HG03095 (cell line): ENCODE results near the gene MMP12.

Experiments
- ATAC-seq: cut with Tn5 transposase; IDR thresholded peaks from one replicate; pipeline ENCODE4 v1.9.1; 2021; ENCODE audit warnings: moderate library complexity; ENCODE audit not compliant: unreplicated experiment

The MMP12 gene

GRCh38 chr11:102850973-102851745 is 23.6 kb downstream of the MMP12 start:
- ATAC-seq, result no peak

DNA sequence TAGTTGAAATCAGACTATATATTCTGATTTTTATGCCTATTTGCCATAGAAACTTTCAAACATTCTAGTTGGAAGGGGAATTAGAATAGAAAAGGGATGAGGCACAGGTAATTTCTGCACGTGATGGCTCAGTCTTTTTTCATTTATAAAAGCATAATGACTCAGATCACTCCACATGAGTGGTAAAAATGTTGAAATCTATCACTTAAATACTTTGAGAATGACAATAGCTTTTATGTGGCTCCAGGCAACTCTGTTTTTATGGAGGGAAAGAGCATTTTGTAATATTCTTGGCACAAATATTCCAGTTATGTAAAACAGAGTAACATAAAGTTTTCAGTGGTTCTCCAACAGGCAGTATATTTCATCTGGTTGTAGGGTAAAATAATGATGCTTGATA is 25.5 kb downstream of the MMP12 start:
- no peak for ATAC-seq

DNA sequence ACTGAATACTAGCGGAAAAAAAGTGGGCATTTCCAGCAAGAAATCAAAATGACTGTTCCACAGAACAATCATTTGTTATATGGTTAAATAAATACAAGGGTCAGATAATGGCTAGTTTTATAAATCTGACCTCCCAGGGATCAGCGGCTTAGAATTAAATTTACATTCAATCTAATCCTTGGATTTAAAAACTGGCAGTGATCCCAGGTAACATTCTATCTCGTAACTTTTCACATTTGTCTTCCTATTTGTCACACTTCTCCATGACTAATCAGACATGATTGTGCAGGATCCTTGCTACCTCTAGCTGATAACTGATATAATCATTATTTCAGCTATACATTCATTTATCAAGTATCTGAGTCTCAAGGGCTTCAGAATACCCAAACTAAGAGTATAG is 28.5 kb downstream of the MMP12 start:
- ATAC-seq, result no peak

DNA sequence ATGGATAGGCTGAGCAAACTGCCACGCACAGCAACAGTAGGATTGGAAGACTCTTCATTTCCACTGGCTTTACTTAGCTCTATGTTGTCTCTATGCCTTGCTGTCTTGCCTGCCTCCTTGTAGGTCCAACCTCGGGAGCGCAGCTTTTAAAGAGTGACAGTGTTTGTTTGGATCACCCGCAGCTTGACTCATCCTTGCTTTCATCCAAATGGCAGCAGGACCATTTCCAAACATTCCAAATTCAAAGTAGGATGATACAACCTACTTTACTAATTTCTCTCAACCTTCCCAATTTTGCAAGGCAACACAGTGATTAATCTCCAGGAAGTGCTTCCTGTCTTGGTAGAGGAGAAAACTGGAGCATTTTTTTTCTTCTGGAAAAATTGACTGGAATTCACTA is 31.3 kb downstream of the MMP12 start, which contains the start of gene MMP3:
Gene MMP3 (minus strand): TSS at position 121 of the 400 bp plus-strand sequence. CDS start 63 bp downstream, at position 58.
- ATAC-seq, result no peak

GRCh38 chr11:102842930-102843329 is 31.9 kb downstream of the MMP12 start:
- no peak for ATAC-seq

GRCh38 chr11:102840018-102840417 is 34.8 kb downstream of the MMP12 start:
- no peak for ATAC-seq

- no peak for ATAC-seq
Observed at GRCh38 chr11:102837646-102838045, 37.1 kb downstream of the MMP12 start.

DNA sequence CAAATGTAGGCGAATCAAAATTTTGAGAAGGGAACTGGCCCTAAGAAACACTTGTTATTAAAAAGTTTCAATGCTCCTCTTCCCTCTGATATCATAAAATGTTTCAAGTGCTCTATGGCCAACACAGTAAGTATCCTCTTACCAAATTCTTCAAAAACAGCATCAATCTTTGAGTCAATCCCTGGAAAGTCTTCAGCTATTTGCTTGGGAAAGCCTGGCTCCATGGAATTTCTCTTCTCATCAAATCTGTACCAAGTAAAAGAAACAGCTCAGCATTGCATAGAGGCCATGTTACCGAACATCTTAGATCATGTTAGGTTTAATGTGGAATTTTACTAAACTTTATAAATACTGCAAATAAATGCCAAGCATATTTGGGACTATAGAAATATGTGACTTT is 37.6 kb downstream of the MMP12 start:
- ATAC-seq, result no peak

- ATAC-seq, result no peak
Observed at GRCh38 chr11:102836290-102836875, 38.4 kb downstream of the MMP12 start.

GRCh38 chr11:102833731-102834130 is 41.1 kb downstream of the MMP12 start:
- ATAC-seq, result no peak

DNA sequence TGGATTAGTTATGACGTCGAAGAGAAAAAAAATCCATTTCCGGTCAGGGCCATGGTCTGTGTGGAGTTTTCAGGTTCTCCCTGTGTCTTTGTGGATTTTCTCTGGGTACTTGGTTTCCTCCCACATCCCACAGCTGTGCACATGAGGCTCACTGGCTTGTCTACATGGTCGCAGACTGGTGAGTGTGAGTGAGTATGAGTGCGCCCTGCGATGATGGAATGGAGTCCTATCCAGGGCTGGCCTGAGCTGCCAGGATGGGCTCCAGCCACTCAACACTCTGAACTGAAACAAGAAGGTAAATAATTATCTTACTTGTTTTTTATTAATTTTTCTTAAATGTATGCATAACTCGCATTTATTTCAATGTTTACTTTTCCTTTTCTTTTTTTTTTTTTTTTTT is 42.2 kb downstream of the MMP12 start:
- ATAC-seq, result no peak

DNA sequence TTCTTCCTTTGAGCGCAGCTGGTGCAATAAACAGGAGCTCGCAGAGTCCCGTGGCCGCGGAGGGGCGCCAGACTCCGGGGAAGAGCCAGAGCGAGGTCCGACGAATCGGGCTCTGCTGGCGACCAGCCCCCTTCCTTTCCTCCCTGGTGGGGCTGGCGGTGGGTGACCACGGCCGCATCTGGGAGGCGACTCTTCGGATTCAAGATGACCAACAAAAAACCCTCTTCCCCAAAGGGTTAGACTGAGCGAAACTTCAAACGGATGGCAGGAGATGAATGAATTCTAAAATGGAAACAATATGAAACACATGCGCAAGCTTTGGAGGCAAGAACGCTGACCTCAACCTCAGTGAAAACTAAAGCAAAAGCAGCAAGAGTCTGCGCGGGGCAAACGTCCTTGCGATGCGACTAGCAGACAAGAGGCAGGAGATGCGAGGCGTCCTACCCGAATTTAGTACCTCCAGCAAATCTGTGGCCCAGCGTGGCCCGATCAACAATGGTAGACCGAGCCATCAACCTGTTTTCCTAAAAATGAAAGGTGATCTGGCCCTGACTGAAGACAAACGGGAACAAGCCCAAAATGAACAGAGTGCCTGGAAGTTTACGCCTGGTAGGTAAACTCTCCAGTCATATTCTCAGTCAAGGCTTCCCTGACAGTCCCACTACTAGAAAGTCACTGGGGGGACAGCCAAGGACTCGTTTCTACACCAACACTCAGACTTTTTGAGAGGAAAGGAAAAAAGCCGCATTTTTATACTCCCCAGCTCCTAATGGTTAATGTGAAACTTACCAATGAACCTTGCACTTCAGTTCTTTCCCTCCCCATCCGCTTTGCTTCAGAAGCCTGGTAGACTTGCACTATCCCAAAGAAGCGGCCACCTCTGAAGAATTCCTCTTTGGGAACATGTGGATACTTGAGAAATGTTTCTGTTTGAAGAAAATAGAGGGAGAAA is 43.0 kb downstream of the MMP12 start:
- no peak for ATAC-seq

- ATAC-seq, result no peak
Observed at GRCh38 chr11:102831128-102831488, 43.7 kb downstream of the MMP12 start.

DNA sequence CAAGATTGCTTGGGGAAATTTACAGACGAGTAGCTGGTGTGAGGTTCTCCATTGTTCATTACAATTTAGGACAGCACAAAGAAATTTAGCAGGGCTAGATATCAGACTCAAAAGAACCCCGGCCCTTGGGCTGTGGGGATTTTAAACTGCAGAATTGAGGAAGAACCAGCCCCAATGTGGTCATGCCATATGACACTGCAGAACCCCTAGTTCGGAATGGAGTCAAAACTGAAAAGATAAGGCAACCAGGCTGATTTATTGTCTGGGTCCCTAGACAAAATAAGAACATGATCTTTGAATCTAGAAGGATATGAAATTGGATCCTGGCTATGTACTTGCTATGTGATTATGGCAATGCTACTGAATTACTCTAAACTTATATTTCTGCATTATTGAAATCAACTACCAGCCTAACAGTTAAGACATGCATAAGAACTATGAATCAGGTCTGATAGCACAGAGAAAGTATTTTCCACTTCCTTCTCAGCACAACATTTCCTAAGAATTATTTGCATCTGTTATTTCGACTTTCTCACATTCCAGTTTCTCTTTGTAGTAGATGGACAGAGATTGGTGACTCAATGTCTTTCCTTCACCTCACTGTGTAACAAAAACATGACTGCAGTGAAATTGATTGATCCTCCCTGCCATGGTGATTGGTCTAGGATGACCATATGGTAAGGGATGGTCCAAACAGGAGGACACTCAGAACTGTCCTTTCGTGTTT is 44.6 kb downstream of the MMP12 start:
- no peak for ATAC-seq

- no peak for ATAC-seq
Observed at GRCh38 chr11:102829316-102830000, 45.3 kb downstream of the MMP12 start.

DNA sequence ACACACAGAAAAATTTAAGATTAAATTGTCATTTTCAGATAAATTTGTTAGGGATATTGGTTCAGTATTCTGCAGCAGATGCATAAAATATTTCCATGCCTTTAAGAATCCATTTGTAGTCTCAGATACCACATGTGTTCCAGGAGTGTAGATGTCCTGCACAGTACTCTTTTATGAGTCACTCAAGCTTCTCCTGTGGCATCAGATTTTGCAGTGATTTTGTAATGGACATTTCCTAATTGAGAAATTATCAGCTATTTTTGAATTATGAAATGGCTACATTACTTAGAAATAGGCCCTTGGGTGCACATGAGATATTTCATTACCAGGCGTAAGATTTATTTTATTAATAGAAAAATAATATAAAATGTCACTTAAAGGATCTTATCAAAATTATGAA is 50.2 kb downstream of the MMP12 start:
- no peak for ATAC-seq

GRCh38 chr11:102819491-102819890 is 55.3 kb downstream of the MMP12 start:
- no peak for ATAC-seq

- no peak for ATAC-seq
Observed at GRCh38 chr11:102813484-102813883, 61.3 kb downstream of the MMP12 start.
